Left ventricle myocardium inferior (tissue), 1 donor: ENCODE measurements around the gene CSE1L. TPM values are rescaled to one million over a fixed set of nuclear protein-coding genes. Genes with fewer than 3 reads are reported as not detected.
"Not testable (repeated sequence)": the region's sequence is repeated elsewhere in the genome, so short reads cannot be mapped to it uniquely, and the experiment has no call there.

ENCODE experiments used
- DNase-seq: peaks from one replicate; pipeline ENCODE4 v3.0.0-alpha.2; 2020
- H3K27ac ChIP-seq: fragments of 200-600 bp; replicated peaks from 2 replicates; pipeline ENCODE4 v1.8.0; 2021
- H3K27me3 ChIP-seq: fragments of 200-600 bp; 2 replicates; pipeline ENCODE4 v1.8.0; 2021; ENCODE audit warnings: low read depth
- H3K36me3 ChIP-seq: fragments of 200-600 bp; 2 replicates; pipeline ENCODE4 v1.8.0; 2021
- H3K4me1 ChIP-seq: fragments of 200-600 bp; 2 replicates; pipeline ENCODE4 v1.8.0; 2021
- H3K4me3 ChIP-seq: fragments of 200-600 bp; 2 replicates; pipeline ENCODE4 v1.8.0; 2021; ENCODE audit warnings: mild to moderate bottlenecking, moderate library complexity
- H3K9me3 ChIP-seq: fragments of 200-600 bp; replicated peaks from 2 replicates; pipeline ENCODE4 v1.8.0; 2021
- intact Hi-C: fragments of 100-400 bp; cut with micrococcal nuclease; formaldehyde crosslinking; loops from one replicate; pipeline ENCODE4 v1.11.0; 2022
- total RNA-seq: library from RNA; stranded (reverse); fragmentation: NEBNext Ultra II Directional; extraction: Animal tissue kit (Norgen Biotek cat#: 25700); gene quantifications from one replicate; pipeline ENCODE4 v1.2.1, GENCODE V29; 2021
- TF ChIP-seq, protein P1 (sequence below): fragments of 200-600 bp; IDR thresholded peaks from 2 replicates; pipeline ENCODE4 v1.8.0; 2021; ENCODE audit warnings: antibody characterized with exemption, mild to moderate bottlenecking, borderline replicate concordance
- donor health status: DM: no; HTN: yes; CAD: no; lungs with severe emphysema.

Gene CSE1L
- total RNA-seq, 1 donor from 2014 or later = 38.2 TPM

GRCh38 chr20:49132995-49133478 lies 86.9 kb downstream of the CSE1L start:
- Histone ChIP-seq H3K36me3 (peaks cover 33% of the 10 kb centered on the region), H3K27me3 (no peaks in the 10 kb centered on the region), H3K4me1 (peaks cover 6% of the 10 kb centered on the region), H3K4me3 (no peak overlapping the region), H3K27ac (no peak overlapping the region), H3K9me3 (no peaks in the 10 kb centered on the region)
- intact Hi-C loops = loop anchor here (2.0 kb wide), 1 partner anchor 84 kb away; no protein-coding TSS in a partner anchor
- DNase-seq = no peak
- TF ChIP-seq, protein P1, sequence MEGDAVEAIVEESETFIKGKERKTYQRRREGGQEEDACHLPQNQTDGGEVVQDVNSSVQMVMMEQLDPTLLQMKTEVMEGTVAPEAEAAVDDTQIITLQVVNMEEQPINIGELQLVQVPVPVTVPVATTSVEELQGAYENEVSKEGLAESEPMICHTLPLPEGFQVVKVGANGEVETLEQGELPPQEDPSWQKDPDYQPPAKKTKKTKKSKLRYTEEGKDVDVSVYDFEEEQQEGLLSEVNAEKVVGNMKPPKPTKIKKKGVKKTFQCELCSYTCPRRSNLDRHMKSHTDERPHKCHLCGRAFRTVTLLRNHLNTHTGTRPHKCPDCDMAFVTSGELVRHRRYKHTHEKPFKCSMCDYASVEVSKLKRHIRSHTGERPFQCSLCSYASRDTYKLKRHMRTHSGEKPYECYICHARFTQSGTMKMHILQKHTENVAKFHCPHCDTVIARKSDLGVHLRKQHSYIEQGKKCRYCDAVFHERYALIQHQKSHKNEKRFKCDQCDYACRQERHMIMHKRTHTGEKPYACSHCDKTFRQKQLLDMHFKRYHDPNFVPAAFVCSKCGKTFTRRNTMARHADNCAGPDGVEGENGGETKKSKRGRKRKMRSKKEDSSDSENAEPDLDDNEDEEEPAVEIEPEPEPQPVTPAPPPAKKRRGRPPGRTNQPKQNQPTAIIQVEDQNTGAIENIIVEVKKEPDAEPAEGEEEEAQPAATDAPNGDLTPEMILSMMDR = peak; percentile 69

DNA sequence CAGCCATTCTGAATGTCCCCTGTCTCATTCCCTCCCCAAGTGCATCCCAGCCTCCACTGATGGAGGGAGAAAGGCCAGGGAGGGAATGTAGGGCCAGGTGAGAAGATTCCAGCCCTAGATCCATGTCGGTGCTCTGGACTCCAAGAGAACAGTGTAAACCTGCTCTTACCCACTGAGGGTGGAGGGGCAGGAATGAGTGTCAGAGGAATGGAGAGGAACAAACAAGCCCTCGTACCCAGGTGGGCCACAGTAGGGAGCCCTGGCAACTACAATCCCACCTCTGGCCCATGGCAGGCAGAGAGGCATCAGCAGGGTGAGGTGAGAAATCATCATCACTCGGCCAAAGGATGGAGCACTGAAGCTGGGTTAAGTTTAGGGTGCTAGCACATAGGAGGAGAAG lies 87.5 kb downstream of the CSE1L start:
- TF ChIP-seq, protein P1 = no peak
- Histone ChIP-seq H3K9me3 (no peaks in the 10 kb centered on the region), H3K4me1 (peaks cover 6% of the 10 kb centered on the region), H3K4me3 (no peak overlapping the region), H3K27ac (no peak overlapping the region), H3K27me3 (no peaks in the 10 kb centered on the region), H3K36me3 (peaks cover 32% of the 10 kb centered on the region)
- intact Hi-C loops = loop anchor here (2.0 kb wide), 1 partner anchor 83 kb away; no protein-coding TSS in a partner anchor
- DNase-seq = no peak

GRCh38 chr20:49134797-49135196 lies 88.7 kb downstream of the CSE1L start:
- H3K9me3 ChIP-seq, H3K4me1 ChIP-seq, H3K27me3 ChIP-seq, intact Hi-C loops, H3K4me3 ChIP-seq, DNase-seq, H3K27ac ChIP-seq: not testable (repeated sequence)
- peaks cover 38% of the 10 kb centered on the region for H3K36me3 ChIP-seq

DNA sequence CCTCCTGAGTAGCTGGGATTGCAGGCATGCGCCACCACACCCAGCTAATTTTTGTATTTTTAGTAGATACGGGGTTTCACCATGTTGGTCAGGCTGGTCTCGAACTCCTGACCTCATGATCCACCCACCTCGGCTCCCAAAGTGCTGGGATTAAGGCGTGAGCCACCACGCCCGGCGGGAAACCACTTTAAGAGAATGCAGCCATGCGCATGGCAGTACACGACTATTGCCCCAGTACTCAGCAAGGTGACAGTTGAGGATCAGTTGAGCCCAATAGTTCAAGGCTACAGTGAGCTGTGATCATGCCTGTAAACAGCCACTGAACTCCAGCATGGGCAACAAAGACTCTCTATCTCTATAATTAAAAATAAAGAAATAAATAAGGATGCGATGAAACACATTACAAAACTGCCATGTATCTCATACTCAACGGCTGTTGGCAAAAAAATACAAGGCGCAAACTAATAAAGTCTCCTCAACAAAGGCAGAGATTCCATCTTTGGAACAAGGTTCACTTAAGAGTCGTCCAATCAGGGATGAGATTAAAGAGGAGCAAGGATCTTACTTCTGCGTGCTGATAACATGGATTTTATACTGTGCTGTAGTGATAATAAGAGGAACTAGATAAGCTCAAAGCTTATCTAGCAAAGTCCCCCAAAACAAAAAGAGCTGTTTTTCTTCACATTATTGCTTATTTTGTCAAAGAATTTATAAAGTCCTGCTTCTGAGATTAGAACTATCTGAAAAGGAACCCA lies 90.9 kb downstream of the CSE1L start:
- Histone ChIP-seq H3K4me1 (peaks cover 6% of the 10 kb centered on the region), H3K36me3 (peaks cover 32% of the 10 kb centered on the region), H3K9me3 (no peaks in the 10 kb centered on the region), H3K27me3 (no peaks in the 10 kb centered on the region), H3K27ac (no peak overlapping the region), H3K4me3 (no peak overlapping the region)
- TF ChIP-seq, protein P1 = no peak
- no peak for DNase-seq
- intact Hi-C loops = no loop called here

DNA sequence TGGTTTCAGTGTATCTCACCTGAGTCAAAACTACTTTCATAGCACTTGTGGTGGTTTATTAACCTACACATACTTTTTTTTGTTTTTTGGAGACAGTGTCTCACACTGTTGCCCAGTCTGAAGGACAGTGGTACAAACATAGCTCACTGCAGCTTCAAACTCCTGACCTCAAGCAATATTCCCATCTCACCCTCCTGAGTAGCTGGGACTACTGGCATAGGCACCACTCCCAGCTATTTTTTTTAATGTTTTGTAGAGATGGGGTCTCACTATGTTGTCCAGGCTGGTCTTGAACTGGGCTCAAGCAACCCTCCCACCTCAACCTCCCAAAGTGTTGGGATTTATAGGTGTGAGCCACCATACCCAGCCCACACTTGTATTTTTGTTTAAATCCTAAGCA lies 92.3 kb downstream of the CSE1L start:
- Histone ChIP-seq H3K4me3 (no peak overlapping the region), H3K36me3 (peaks cover 29% of the 10 kb centered on the region), H3K4me1 (peaks cover under 1% of the 10 kb centered on the region), H3K27ac (no peak overlapping the region), H3K27me3 (no peaks in the 10 kb centered on the region), H3K9me3 (no peaks in the 10 kb centered on the region)
- TF ChIP-seq, protein P1 = no peak
- no peak for DNase-seq
- intact Hi-C loops = loop anchor here (2.0 kb wide), 1 partner anchor 76 kb away; no protein-coding TSS in a partner anchor

GRCh38 chr20:49140411-49140810 lies 94.3 kb downstream of the CSE1L start:
- intact Hi-C loops = no loop called here
- no peak overlapping the region for H3K27ac ChIP-seq
- no peaks in the 10 kb centered on the region for H3K4me1 ChIP-seq
- no peak overlapping the region for H3K4me3 ChIP-seq
- H3K9me3 ChIP-seq = no peaks in the 10 kb centered on the region
- no peaks in the 10 kb centered on the region for H3K27me3 ChIP-seq
- TF ChIP-seq, protein P1 = no peak
- no peak for DNase-seq
- peaks cover 23% of the 10 kb centered on the region for H3K36me3 ChIP-seq
